ENCODE measurements around the gene NANOS3. TPM values are rescaled to one million over a fixed set of nuclear protein-coding genes. Genes with fewer than 3 reads are reported as not detected.

Gene NANOS3
- total and polyA plus RNA-seq, 9 of the 15 experiments (the other 6 are each of a cell fraction or from before 2014, with no cell fraction given), result not detected

DNA sequence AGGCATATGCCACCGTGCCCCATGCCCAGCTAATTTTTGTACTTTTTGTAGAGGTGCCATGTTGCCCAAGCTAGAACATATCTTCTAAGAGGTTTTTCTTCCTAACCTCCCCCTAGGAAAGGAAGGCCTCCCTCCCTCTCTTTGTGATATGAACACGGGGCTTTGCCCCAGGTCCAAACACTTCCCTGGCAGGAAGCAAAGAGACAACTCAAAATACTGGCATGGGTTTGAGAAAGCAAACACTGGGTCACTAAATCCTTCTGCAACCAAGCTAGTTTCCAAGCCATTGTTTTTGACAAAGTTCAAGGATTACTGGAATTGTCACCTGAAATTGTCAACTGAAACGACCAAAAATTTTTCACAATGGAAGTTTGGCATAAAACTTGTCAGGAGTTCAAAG, 37.8 kb downstream of the NANOS3 start:
- POLR2A ChIA-PET, result interaction anchor here (1.0 kb wide), 1 partner anchor 38 kb away, joined by 4 read pairs; the partner anchor contains the start of gene DCAF15
- H4K20me1 ChIP-seq (replicated peaks; ENCODE audit: control insufficient read depth, insufficient read depth, low read length), result no peaks in the 10 kb centered on the region
- H3K79me2 ChIP-seq (ENCODE audit: control insufficient read depth, insufficient read depth, low read length), result no peaks in the 10 kb centered on the region
- H3K9me1 ChIP-seq (ENCODE audit: control insufficient read depth, insufficient read depth, low read length), result peaks cover 3% of the 10 kb centered on the region
- no peak overlapping the region for H3K4me2 ChIP-seq (ENCODE audit: insufficient read depth, low read length)
- intact Hi-C loops (cut with micrococcal nuclease) (no loop called here), in situ Hi-C loops (cut with MboI) (no loop called here)
- H2AFZ ChIP-seq (ENCODE audit: low read depth, low read length), result no peak overlapping the region
- FAIRE-seq, result no peak
- TF ChIP-seq HNRNPH1 (optimal IDR thresholded peaks at IDR 0.05; ENCODE audit: low read depth, low read length), result no peak
- TF ChIP-seq, protein P1, sequence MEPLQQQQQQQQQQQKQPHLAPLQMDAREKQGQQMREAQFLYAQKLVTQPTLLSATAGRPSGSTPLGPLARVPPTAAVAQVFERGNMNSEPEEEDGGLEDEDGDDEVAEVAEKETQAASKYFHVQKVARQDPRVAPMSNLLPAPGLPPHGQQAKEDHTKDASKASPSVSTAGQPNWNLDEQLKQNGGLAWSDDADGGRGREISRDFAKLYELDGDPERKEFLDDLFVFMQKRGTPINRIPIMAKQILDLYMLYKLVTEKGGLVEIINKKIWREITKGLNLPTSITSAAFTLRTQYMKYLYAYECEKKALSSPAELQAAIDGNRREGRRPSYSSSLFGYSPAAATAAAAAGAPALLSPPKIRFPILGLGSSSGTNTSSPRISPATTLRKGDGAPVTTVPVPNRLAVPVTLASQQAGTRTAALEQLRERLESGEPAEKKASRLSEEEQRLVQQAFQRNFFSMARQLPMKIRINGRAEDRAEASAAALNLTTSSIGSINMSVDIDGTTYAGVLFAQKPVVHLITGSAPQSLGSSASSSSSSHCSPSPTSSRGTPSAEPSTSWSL (CRISPR knock-in tag; IDR thresholded peaks at IDR 0.05; ENCODE audit: borderline replicate concordance), result no peak
- TF ChIP-seq SLC30A9 (CRISPR knock-in tag; IDR thresholded peaks at IDR 0.05), result no peak
- TF ChIP-seq ZNF586 (CRISPR knock-in tag; conservative IDR thresholded peaks at IDR 0.05), result no peak
- no peak for TF ChIP-seq ZNF445 (CRISPR knock-in tag; IDR thresholded peaks at IDR 0.05; ENCODE audit: low read depth)
- TF ChIP-seq DACH1 (IDR thresholded peaks at IDR 0.05; ENCODE audit: partially characterized antibody), result no peak
- TF ChIP-seq PML (IDR thresholded peaks at IDR 0.05; ENCODE audit: low read length), result no peak
- TF ChIP-seq HDAC1 (IDR thresholded peaks at IDR 0.05), result no peak
- TF ChIP-seq ETV1 (tag; conservative IDR thresholded peaks at IDR 0.05; ENCODE audit: low read depth), result no peak
- no peak for TF ChIP-seq TOE1 (IDR thresholded peaks at IDR 0.05; ENCODE audit: borderline replicate concordance)
- no peak for TF ChIP-seq TOE1 (CRISPR knock-in tag; IDR thresholded peaks at IDR 0.05; ENCODE audit: borderline replicate concordance, low read depth)
- TF ChIP-seq, protein P2, sequence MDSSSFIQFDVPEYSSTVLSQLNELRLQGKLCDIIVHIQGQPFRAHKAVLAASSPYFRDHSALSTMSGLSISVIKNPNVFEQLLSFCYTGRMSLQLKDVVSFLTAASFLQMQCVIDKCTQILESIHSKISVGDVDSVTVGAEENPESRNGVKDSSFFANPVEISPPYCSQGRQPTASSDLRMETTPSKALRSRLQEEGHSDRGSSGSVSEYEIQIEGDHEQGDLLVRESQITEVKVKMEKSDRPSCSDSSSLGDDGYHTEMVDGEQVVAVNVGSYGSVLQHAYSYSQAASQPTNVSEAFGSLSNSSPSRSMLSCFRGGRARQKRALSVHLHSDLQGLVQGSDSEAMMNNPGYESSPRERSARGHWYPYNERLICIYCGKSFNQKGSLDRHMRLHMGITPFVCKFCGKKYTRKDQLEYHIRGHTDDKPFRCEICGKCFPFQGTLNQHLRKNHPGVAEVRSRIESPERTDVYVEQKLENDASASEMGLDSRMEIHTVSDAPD (CRISPR knock-in tag; IDR thresholded peaks at IDR 0.05), result no peak
- TF ChIP-seq, protein P3, sequence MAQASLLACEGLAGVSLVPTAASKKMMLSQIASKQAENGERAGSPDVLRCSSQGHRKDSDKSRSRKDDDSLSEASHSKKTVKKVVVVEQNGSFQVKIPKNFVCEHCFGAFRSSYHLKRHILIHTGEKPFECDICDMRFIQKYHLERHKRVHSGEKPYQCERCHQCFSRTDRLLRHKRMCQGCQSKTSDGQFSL (CRISPR knock-in tag; IDR thresholded peaks at IDR 0.05), result no peak
- TF ChIP-seq, protein P3 (tag; IDR thresholded peaks at IDR 0.05), result no peak
- no peak for TF ChIP-seq CEBPB (tag; IDR thresholded peaks at IDR 0.05)
- TF ChIP-seq, protein P4, sequence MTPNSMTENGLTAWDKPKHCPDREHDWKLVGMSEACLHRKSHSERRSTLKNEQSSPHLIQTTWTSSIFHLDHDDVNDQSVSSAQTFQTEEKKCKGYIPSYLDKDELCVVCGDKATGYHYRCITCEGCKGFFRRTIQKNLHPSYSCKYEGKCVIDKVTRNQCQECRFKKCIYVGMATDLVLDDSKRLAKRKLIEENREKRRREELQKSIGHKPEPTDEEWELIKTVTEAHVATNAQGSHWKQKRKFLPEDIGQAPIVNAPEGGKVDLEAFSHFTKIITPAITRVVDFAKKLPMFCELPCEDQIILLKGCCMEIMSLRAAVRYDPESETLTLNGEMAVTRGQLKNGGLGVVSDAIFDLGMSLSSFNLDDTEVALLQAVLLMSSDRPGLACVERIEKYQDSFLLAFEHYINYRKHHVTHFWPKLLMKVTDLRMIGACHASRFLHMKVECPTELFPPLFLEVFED (CRISPR knock-in tag; conservative IDR thresholded peaks at IDR 0.05), result no peak
- TF ChIP-seq DDX20 (tag; IDR thresholded peaks at IDR 0.05; ENCODE audit: low read depth), result no peak
- no peak for TF ChIP-seq NONO (IDR thresholded peaks at IDR 0.05; ENCODE audit: low read depth in 2 of 2, low read length in 1 of 2)
- no peak for TF ChIP-seq RBM14 (IDR thresholded peaks at IDR 0.05; ENCODE audit: borderline replicate concordance, insufficient read depth, low read depth, low read length)
- ATAC-seq, result no peak
- peaks cover 62% of the 10 kb centered on the region for H3K36me3 ChIP-seq (ENCODE audit: control insufficient read depth, insufficient read depth, low read length)
- BruUV-seq (replicated peaks), result no TSS peak
- peak in 1 of 4 experiments; percentile 2 for DNase-seq (ENCODE audit: extremely low read depth in 1 of 4, low spot score in 3 of 4)
- CTCF ChIA-PET (ENCODE audit: low intra/inter-chr PET ratio), result no interaction called here
- no peaks in the 10 kb centered on the region for H3K9me3 ChIP-seq (replicated peaks; ENCODE audit: control insufficient read depth, insufficient read depth, low read depth, low read length)
- no peaks in the 10 kb centered on the region for H3K27me3 ChIP-seq (ENCODE audit: control insufficient read depth in 2 of 2, insufficient read depth in 2 of 2, low read length in 2 of 2)
- H3K9ac ChIP-seq (ENCODE audit: insufficient read depth in 1 of 2, low read depth in 2 of 2, low read length in 2 of 2), result no peak overlapping the region
- H3K27ac ChIP-seq (ENCODE audit: extremely low read depth, low read depth, low read length), result no peak overlapping the region
- WGBS (ENCODE audit: insufficient coverage, low coverage, missing lambda C conversion rate), result 77% methylated on average over 3 of the region's 3 CpGs
- H3K4me3 ChIP-seq, result no peak overlapping the region
- H3K4me1 ChIP-seq (replicated peaks in 1 of 2; ENCODE audit: control insufficient read depth in 2 of 2, insufficient read depth in 2 of 2, low read length in 2 of 2), result peaks cover 0 to 16% of the 10 kb centered on the region in 2 experiments; a peak in 1 of 5 replicates
